GM08714 (cell line): Measurements from ENCODE around the gene VSNL1.
"Not testable (repeated sequence)": the region's sequence is repeated elsewhere in the genome, so short reads cannot be mapped to it uniquely, and the experiment has no call there.

Experiments
- H3K4me3 ChIP-seq: fragments of 200-500 bp; sonication (Bioruptor generic); 2 replicates; pipeline ENCODE4 v1.5.1; 2014; ENCODE audit warnings: mild to moderate bottlenecking, low read length, inconsistent platforms
- ZNF274 ChIP-seq: IDR thresholded peaks from 2 replicates; pipeline ENCODE4 v1.6.1; 2012; ENCODE audit warnings: mild to moderate bottlenecking, low read depth, low read length

Gene VSNL1

GRCh38 chr2:17550907-17551306 is 10.4 kb downstream of the VSNL1 start:
- no peak overlapping the region for H3K4me3 ChIP-seq
- TF ChIP-seq ZNF274 = no peak

GRCh38 chr2:17555150-17555549 is 14.7 kb downstream of the VSNL1 start:
- no peak for TF ChIP-seq ZNF274
- no peak overlapping the region for H3K4me3 ChIP-seq

- no peak overlapping the region for H3K4me3 ChIP-seq
- TF ChIP-seq ZNF274 = no peak
Observed at GRCh38 chr2:17557596-17557995, 17.1 kb downstream of the VSNL1 start.

- TF ChIP-seq ZNF274 = no peak
- H3K4me3 ChIP-seq = no peak overlapping the region
Observed at GRCh38 chr2:17558053-17558452, 17.6 kb downstream of the VSNL1 start.

GRCh38 chr2:17558878-17559277 is 18.4 kb downstream of the VSNL1 start:
- H3K4me3 ChIP-seq = no peak overlapping the region
- TF ChIP-seq ZNF274 = no peak

- not testable (repeated sequence) for H3K4me3 ChIP-seq
Observed at GRCh38 chr2:17565726-17566125, 25.2 kb downstream of the VSNL1 start.

- no peak for TF ChIP-seq ZNF274
- no peak overlapping the region for H3K4me3 ChIP-seq
Observed at GRCh38 chr2:17571681-17572080, 31.2 kb downstream of the VSNL1 start.

- TF ChIP-seq ZNF274 = no peak
- no peak overlapping the region for H3K4me3 ChIP-seq
Observed at GRCh38 chr2:17573085-17573803, 32.7 kb downstream of the VSNL1 start.

GRCh38 chr2:17573804-17574175 is 33.3 kb downstream of the VSNL1 start:
- no peak overlapping the region for H3K4me3 ChIP-seq
- TF ChIP-seq ZNF274 = no peak

- no peak overlapping the region for H3K4me3 ChIP-seq
- no peak for TF ChIP-seq ZNF274
Observed at GRCh38 chr2:17574406-17575073, 34.0 kb downstream of the VSNL1 start.

GRCh38 chr2:17576802-17577201 is 36.3 kb downstream of the VSNL1 start:
- no peak for TF ChIP-seq ZNF274
- no peak overlapping the region for H3K4me3 ChIP-seq

GRCh38 chr2:17578466-17578928 is 38.0 kb downstream of the VSNL1 start:
- no peak for TF ChIP-seq ZNF274
- H3K4me3 ChIP-seq = no peak overlapping the region

- TF ChIP-seq ZNF274 = no peak
- no peak overlapping the region for H3K4me3 ChIP-seq
Observed at GRCh38 chr2:17579605-17580318, 39.3 kb downstream of the VSNL1 start.

- H3K4me3 ChIP-seq = no peak overlapping the region
- no peak for TF ChIP-seq ZNF274
Observed at GRCh38 chr2:17580319-17580715, 39.8 kb downstream of the VSNL1 start.

GRCh38 chr2:17581831-17582230 is 41.3 kb downstream of the VSNL1 start:
- TF ChIP-seq ZNF274 = no peak
- no peak overlapping the region for H3K4me3 ChIP-seq
